Small intestine (tissue), 7 donors: ENCODE data around the gene RHOT2. TPM values are rescaled to one million over a fixed set of nuclear protein-coding genes. Genes with fewer than 3 reads are reported as not detected.

Experiments used
- DNase-seq, 2 donors: peaks; one replicate each; pipeline versions ENCODE4 v3.0.0 to v3.0.0-alpha.2; 2013
- FAIRE-seq: peaks from 2 replicates; lab custom pipeline; 2012; peaks lifted over from hg19 to GRCh38; lab: Jason Lieb, UNC
- H3K27ac ChIP-seq, 3 donors: one replicate each; pipeline ENCODE4 v1.5.1; 2013; ENCODE audit warnings: low read length in 2 of 3, mild to moderate bottlenecking in 2 of 3, control low read depth in 1 of 3, inconsistent platforms in 1 of 3, low read depth in 1 of 3, moderate library complexity in 1 of 3
- H3K27me3 ChIP-seq, 3 donors: one replicate each; pipeline ENCODE4 v1.6.1; 2013; ENCODE audit warnings: low read length in 3 of 3, inconsistent platforms in 1 of 3; ENCODE audit not compliant: control insufficient read depth in 3 of 3, insufficient read depth in 3 of 3
- H3K36me3 ChIP-seq, 3 donors: one replicate each; pipeline ENCODE4 v1.6.1; 2013; ENCODE audit warnings: low read length in 3 of 3, inconsistent platforms in 1 of 3, low read depth in 1 of 3, mild to moderate bottlenecking in 1 of 3, moderate library complexity in 1 of 3; ENCODE audit not compliant: control insufficient read depth in 3 of 3, insufficient read depth in 2 of 3
- H3K4me1 ChIP-seq, 3 donors: one replicate each; pipeline ENCODE4 v1.6.1; 2013; ENCODE audit warnings: low read length in 2 of 3, inconsistent platforms in 1 of 3, low read depth in 1 of 3, mild to moderate bottlenecking in 1 of 3, moderate library complexity in 1 of 3; ENCODE audit not compliant: control insufficient read depth in 3 of 3, insufficient read depth in 2 of 3
- H3K4me3 ChIP-seq, 3 donors: one replicate each; pipeline ENCODE4 v1.5.1; 2013; ENCODE audit warnings: low read length in 3 of 3, control low read depth in 1 of 3, inconsistent platforms in 1 of 3, low read depth in 1 of 3, mild to moderate bottlenecking in 1 of 3, moderate library complexity in 1 of 3
- H3K9me3 ChIP-seq, 2 donors: one replicate each; pipeline ENCODE4 v1.6.1; 2013; ENCODE audit warnings: low read depth in 1 of 2, low read length in 1 of 2; ENCODE audit not compliant: control insufficient read depth in 2 of 2, insufficient read depth in 1 of 2
- WGBS, 3 donors: extraction: QIAGEN DNeasy Blood & Tissue Kit; methylation state at CpG; one replicate each; pipeline ENCODE4 v1.1.7; 2013; 5-methylcytosine and 5-hydroxymethylcytosine counted together
- polyA plus RNA-seq, 4 donors: library from polyadenylated mRNA; stranded (reverse) in 3 of 4; unstranded in 1 of 4; fragments of 200-250 nt in 3 of 4; fragments of 120-200 nt in 1 of 4; gene quantifications; one replicate each; pipeline versions ENCODE4 v1.2.1 to v1.2.3, GENCODE V29; 2013
- donor health status: healthy with polysubstance abuse.
- donor health status: control.
- donor health status: control.
- donor health status: Bipolar disorder and iron deficiency.
- donor health status: healthy.

RHOT2 gene
- polyA plus RNA-seq, 4 donors = 89.3 to 207 (median 159) TPM

DNA sequence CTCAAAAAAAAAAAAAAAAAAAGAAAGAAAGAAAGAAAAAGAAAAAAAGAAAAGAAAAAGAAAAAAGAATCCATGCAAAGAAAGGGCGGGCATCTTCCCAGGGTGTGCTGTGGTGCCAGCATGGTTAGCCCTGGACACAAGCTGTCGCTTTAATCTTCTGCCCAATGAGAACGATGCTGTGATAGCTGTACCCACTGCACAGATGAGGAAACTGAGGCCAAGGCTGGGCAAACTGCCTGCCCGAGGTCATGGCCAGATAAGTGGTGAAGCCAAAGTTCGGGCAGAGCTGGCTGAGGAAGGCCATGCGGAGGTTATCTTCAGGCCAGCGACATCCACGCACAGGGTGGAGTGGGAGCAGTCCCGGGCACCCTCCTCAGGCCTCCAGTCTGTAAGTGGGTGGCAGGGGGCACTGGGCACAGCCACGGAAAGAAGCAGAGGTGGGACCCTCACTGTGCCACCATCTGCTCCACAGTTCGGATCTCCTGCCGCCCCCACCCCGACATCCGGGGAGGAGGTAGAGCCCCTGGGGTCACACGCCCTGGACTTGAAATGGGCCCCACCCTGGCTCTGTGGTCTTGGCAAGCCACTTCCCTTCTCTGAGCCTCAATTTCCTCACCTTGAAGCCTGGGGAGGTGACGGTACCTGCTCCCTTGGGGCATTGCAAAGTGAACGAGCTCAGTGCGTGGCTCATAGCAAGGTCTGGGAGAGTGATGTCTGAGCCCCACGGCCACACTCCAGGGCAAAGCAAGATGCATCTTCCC lies 31.2 kb downstream of the RHOT2 start:
- H3K4me3 ChIP-seq = no peak overlapping the region
- FAIRE-seq (no peak), DNase-seq (no peak)
- WGBS, 3 donors = 59 to 65% (median 60%) methylated on average over 19 of the region's 19 CpGs
- H3K9me3 ChIP-seq = no peaks in the 10 kb centered on the region
- H3K27ac ChIP-seq = no peak overlapping the region
- peaks cover 18 to 83% (median 27%) of the 10 kb centered on the region in 3 donors for H3K27me3 ChIP-seq
- H3K4me1 ChIP-seq = peaks cover 0 to 14% (median 3%) of the 10 kb centered on the region in 3 donors
- H3K36me3 ChIP-seq = no peaks in the 10 kb centered on the region

DNA sequence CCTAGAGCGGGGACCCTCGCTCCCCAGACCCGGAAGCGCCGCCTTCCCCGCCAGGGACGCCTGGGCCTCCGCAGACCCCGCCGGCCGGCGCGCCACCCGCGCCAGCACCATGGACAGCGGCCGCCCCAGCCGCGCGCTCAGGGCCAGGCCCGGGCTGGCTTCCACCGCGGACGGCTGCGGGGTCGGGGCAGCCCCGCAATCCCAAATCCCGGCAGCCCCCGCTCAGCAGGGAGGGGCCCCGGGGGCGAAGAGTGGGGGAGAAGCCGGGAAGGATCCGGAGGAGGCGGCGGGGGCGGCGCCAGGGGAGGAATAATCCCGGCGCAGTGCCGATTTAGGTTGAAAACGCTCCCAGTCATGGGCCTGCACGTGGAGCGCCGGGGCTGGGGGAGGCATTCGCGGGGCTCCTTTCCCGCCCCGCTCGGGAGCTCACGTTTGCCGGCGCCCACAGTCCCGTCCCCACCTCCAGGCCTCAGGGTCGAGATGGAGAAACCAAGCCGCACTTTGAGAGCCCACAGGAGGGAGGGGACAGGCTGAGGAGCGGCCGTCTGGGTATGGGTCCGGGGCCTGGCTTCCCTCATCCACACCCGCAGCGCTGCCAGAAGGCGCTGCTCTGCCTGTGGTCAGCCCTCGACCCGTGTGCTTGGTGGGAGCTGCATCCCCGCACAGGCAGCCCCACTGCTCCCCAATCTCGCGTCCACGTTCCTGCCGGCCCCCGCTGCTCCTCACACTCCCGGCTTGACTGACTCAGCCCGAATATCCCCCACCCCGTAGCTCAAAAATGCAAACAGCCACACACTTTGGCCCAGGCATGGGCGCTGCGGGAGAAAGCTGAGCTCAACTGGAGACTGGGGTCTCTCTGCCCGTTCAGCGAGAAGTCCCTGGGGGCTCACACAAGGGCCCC lies 33.0 kb downstream of the RHOT2 start:
- FAIRE-seq (no peak), DNase-seq (peak in 1 of 2 donors; percentile 73)
- Histone ChIP-seq H3K27me3 (peaks cover 22 to 76% (median 31%) of the 10 kb centered on the region in 3 donors), H3K9me3 (no peaks in the 10 kb centered on the region), H3K27ac (no peak overlapping the region), H3K4me1 (peaks cover 0 to under 1% (median 0%) of the 10 kb centered on the region in 3 donors), H3K4me3 (no peak overlapping the region), H3K36me3 (no peaks in the 10 kb centered on the region)
- 7% methylated on average over 73 to 76 of the region's 76 CpGs for WGBS, 3 donors

DNA sequence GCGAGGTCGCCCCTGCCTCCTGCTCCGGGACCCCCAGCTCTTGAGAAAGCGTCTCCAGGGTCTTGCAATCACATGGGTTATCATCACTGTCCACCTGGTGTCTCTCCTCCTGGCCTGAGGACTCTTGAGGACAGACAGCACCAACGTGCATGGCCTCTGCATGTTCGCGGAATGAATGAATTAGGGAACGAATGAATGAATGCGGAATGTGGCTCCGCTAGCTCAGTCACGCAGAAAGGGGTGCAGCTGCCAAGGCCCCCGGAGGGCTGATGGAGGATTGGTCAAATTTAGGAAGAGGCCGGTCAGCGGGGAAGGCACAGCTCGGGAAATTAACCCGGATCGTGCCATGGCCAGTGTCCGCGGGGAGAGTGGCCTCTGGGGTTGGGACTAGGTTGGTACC lies 34.4 kb downstream of the RHOT2 start:
- Histone ChIP-seq H3K9me3 (no peaks in the 10 kb centered on the region), H3K4me3 (no peak overlapping the region), H3K27ac (no peak overlapping the region), H3K36me3 (no peaks in the 10 kb centered on the region), H3K4me1 (no peaks in the 10 kb centered on the region), H3K27me3 (peaks cover 28 to 80% (median 40%) of the 10 kb centered on the region in 3 donors)
- DNase-seq = no peak
- WGBS, 3 donors = 82 to 85% (median 84%) methylated on average over 19 of the region's 19 CpGs
- FAIRE-seq = no peak

DNA sequence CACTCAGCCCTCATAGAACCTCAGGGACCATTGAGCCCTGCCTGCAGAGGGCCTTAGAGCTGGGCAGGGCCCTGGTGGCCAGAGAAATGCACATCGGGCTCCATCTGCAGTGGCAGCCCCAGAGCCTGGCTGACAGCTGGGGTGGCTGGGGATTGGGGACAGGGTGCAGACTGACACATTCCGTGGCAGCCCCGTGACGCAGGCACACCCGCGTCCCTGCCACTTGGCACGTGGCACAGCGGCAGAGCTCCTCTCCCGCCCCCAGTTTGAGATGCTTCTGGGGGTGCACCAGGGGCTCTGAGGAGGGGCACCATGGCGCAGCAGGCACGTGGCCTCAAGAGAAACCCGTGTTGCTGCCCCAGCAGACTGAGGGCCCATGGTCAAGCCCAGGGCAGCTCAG lies 35.5 kb downstream of the RHOT2 start:
- FAIRE-seq = no peak
- H3K27ac ChIP-seq = no peak overlapping the region
- peaks cover 28 to 86% (median 48%) of the 10 kb centered on the region in 3 donors for H3K27me3 ChIP-seq
- H3K36me3 ChIP-seq = no peaks in the 10 kb centered on the region
- H3K9me3 ChIP-seq = no peaks in the 10 kb centered on the region
- 59 to 79% (median 60%) methylated on average over 12 of the region's 12 CpGs for WGBS, 3 donors
- H3K4me1 ChIP-seq = no peaks in the 10 kb centered on the region
- no peak overlapping the region for H3K4me3 ChIP-seq
- DNase-seq = no peak

DNA sequence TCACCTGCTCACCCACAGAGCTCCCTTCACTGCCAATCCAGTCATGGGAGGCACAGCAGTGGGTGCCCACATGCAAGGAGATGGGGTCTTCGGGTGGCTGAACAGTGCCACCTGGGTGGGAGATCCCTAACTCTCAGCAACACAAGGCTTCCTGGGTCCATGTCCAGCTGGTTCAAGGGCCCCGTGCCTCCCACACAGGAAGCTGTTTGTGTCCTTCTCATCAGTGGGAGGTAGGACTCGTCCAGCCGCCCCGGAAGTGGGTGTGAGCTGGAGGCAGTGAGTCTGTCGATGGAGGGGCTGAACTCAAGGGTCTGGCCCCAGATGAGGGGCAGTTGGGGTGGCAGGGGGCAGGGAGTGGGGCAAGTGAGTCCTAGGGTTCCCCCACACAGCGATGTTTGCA lies 36.1 kb downstream of the RHOT2 start:
- no peak for DNase-seq
- no peaks in the 10 kb centered on the region for H3K9me3 ChIP-seq
- H3K36me3 ChIP-seq = no peaks in the 10 kb centered on the region
- WGBS, 3 donors = 66 to 70% (median 70%) methylated on average over 7 of the region's 7 CpGs
- H3K4me3 ChIP-seq = no peak overlapping the region
- H3K4me1 ChIP-seq = no peaks in the 10 kb centered on the region
- peaks cover 28 to 87% (median 52%) of the 10 kb centered on the region in 3 donors for H3K27me3 ChIP-seq
- no peak for FAIRE-seq
- H3K27ac ChIP-seq = no peak overlapping the region

DNA sequence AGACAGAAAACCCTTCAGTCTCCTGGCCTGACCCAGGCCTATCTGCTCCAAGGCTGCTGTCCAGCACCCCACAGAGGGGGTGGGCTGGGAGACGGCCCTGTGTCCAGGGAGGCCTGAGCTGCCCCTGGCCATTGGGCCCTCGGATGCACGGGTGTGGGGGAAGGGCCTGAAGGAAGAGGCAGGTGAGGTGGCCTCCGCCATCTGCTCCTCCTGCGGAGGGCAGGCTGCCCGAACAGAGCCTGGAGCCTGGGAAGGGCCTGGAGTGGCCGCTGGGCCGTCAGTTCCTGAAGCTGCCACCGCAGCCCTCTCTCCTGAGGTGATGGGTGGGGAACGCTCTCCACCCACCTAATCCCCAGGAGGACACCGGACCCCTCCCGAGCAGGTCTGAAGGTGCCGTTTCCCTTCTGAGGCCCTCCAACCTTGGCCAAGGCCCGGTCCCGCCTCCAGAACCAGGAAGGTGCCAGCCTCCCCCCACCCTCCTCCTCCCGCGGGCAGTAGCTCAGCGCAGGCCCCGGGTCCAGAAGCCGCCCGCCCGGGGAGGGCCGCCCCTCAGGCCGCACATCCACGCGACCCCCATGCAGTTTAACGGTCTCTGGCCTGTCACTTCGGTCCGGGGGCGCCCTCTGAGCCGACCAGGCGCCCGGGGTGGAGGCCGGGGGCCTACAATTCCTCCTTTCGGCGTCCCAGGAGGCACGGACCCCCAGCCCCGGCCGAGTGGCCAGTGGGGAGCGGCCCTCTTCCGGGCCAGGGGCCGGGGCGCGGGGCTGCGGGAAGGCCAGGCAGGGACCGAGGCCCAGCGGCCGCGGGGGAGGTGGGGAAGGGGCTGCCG lies 36.8 kb downstream of the RHOT2 start:
- H3K4me1 ChIP-seq = no peaks in the 10 kb centered on the region

DNA sequence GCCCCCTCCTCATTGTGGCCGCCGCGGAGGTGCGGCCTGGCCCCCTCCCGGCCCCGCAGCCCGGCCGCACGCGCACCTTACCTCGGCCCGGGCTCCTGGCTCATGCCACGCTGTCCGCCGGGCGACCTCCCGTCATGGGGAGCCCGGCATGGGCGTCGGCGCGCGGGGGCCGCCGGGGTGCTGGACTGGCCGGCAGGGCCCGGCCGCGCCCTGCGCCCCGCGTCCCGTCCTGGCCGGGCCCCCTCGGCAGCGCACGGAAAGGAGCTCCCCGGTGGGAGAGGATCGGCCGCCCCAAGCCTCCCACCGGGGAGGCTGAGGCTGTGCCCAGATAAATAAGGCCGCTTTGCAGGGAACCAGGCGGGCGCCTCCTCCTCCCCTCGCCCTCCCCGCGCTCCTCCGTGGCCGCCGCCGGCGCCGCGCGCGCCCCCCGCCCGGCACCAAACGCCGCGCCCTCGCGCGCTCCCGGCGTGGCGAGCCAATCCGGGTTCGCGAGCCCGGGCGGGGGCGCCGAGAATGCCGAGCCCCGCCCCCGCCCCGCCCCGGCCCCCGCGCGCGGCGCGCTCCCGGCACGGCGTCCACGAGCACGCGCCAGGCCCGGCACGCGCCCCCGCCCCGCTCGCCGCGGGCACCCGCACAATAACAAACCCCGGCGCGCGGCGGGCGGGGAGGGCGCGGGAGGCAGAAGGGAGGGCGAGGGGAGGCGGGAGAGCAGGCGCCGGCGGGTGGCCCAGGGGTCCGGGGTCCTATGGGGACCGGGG lies 37.7 kb downstream of the RHOT2 start, which contains the start of gene FBXL16:
Gene FBXL16 (minus strand): TSS at position 371 of the 758 bp plus-strand sequence. CDS start 8,396 bp downstream, outside the sequence.
- H3K36me3 ChIP-seq = no peaks in the 10 kb centered on the region
- no peak for DNase-seq
- 1 to 2% (median 1%) methylated on average over 30 to 115 of the region's 115 CpGs for WGBS, 3 donors
- FAIRE-seq = no peak
- peak within 1 kb of the TSS in 2 of 3 donors; percentile 7 to 32 for H3K4me3 ChIP-seq
- peak within 1 kb of the TSS in 1 of 3 donors; percentile 22 for H3K27ac ChIP-seq
- no peaks in the 10 kb centered on the region for H3K9me3 ChIP-seq
- H3K4me1 ChIP-seq = peaks cover 0 to under 1% (median 0%) of the 10 kb centered on the region in 3 donors
- H3K27me3 ChIP-seq = peaks cover 31 to 88% (median 62%) of the 10 kb centered on the region in 3 donors

More for the DNA sequence above, 36.8 kb downstream of the RHOT2 start:
- WGBS, 3 donors = 10 to 12% (median 11%) methylated on average over 37 to 50 of the region's 50 CpGs
- FAIRE-seq (no peak), DNase-seq (no peak)
- H3K36me3 ChIP-seq = no peaks in the 10 kb centered on the region
- peaks cover 29 to 87% (median 54%) of the 10 kb centered on the region in 3 donors for H3K27me3 ChIP-seq
- peak overlapping the region in 1 of 3 donors; percentile 7 for H3K4me3 ChIP-seq
- H3K27ac ChIP-seq = no peak overlapping the region
- no peaks in the 10 kb centered on the region for H3K9me3 ChIP-seq
